Islet precursor cell (in vitro differentiated cells): ENCODE data around the gene CHST11.

ENCODE experiments used
- DNase-seq: peaks from one replicate; pipeline ENCODE4 v3.0.0-alpha.2; 2018

The CHST11 gene

GRCh38 chr12:104434129-104434528, 22.6 kb upstream of the CHST11 start:
- DNase-seq = no peak

DNA sequence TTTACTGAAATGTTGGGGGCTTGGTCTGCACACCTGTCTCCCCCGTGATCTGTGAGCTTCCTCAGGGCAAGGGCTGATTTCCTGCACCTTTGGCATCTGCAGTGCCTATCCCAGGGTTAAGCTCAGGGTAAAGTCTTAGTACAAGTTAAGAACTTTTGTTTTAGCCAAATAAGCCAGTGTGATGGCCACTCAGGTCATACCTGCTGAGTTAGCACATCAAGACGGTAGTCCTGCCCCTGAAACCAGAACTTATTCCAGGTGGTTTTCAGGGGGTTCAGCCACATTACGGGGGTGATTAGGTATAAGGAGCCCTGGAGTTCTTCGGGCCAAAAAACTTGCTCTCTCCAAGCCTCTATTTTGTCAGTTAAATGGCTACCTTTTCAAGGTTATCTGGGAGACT, 21.6 kb upstream of the CHST11 start:
- DNase-seq = no peak

DNA sequence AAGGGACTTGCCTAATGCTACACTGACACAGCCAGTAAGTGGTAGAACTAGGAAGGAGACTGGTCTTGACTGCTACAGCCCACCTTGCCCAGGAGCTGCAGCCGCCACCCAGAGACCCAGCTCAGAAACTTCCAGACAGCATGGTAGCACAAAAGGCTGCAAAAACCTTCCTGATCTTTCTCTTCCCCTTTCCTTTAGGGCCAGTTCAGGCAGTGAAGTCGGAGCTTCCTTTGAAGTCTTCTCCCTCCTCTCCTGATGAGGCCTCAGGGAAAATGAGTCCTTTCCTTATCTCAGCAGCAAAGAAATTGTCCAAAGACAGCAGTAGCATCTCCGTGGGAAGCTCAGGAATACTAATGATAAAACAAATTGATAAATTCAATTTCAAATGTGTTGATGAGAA, 21.0 kb upstream of the CHST11 start:
- peak; percentile 74 for DNase-seq

DNA sequence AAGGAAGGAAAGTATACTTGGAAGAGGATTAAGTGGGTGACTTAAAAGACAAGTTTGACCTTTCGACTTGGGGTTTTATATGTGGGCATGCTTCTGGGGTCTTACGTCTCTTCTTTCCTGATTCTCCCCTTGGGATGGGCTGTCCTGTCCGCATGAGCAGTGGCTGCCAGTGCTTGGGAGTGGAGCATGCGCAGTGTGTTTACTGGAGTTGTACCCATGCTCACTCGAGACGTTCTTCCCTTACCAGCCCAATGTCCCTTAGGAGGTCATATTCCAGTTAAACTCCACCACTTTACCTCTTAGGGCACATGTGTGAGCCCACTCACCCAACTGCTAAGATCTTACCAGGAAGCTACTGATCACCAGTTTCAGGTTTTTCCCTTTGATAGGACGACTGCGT, 20.0 kb upstream of the CHST11 start:
- DNase-seq = no peak

- no peak for DNase-seq
These were observed 18.6 kb upstream of the CHST11 start for GRCh38 chr12:104438134-104438533.

DNA sequence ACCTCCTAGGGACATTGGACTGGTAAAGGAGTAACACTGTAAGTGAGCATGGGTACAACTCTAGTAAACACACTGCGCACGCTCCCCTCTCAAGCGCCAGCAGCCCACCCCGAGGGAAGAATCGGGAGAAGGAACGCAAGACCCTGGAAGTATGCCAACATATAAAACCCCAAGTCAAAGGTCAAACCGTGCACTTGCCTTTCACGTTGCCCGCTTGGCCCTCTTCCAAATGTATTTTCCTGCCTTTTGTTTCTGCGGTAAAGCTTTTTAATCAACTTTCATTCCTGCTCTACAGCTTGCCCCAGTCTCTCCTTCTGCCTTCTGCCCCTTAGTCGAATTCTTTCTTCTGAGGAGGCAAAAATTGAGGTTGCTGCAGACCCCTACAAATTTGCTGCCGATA, 17.6 kb upstream of the CHST11 start:
- DNase-seq = peak; percentile 43

DNA sequence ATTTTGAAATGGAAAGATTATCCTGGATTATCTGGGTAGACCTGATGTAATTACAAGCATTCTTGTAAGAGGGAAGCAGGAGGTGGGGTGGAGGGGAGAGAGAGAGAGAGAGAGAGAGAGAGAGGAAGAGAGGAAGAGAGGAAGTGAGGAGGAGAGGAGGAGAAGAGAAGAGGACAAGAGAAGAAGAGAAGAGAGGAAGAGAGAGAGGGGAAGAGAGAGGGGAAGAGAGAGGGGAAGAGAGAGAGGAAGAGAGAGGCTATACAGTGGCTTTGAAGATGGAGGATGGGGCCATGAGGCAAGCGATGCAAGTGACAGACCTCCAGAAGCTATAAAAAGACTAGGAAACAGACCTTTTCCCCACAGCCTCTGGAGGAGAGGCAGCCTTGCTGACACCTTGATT, 13.7 kb upstream of the CHST11 start:
- no peak for DNase-seq

DNA sequence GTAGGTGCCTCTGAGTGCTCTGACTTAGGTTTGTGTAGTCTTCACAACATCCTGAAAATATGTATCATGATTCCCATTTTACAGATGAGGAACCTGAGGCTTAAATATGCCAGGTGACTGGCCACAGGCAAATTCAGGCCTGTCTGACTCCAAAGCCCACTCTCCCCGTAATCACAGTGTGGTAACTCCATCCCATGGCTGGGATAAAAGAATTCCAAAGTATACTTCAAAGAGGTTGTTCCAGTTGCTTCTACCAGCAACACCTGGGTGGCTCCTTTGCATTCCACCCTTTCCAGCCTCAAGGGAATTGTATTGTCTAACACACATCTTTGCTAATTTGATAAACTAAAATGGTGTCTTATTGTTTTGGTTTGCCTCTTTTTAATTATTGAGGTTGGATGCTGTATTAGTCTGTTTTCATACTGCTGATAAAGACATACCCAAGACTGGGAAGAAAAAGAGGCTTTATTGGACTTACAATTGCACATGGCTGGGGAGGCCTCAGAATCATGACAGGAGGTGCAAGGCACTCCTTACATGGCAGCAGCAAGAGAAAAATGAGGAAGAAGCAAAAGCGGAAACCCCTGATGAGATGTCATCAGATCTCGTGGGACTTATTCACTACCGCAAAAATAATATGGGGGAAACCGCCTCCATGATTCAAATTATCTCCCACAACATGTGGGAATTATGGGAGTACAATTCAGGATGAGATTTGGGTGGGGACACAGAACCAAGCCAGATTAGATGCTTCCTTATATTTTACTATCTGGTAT, 9.9 kb upstream of the CHST11 start:
- DNase-seq = no peak

DNA sequence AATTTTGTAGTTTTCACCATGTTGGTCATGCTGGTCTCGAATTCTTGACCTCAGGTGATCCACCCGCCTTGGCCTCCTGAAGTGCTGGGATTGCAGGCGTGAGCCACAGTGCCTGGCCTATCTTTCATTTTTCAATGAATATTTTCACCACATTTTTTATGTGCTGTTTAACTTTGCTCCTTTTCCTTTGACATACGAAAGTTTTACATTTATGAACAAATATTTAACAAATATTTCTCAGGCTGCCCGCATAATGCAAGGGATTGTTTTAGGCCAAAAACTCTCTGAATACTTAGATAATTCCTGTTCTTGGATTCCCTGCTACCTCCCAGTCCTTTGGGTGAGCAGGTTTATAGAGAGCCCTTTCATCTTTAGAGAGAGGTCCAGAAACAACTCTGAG, 8.7 kb upstream of the CHST11 start:
- DNase-seq = no peak

DNA sequence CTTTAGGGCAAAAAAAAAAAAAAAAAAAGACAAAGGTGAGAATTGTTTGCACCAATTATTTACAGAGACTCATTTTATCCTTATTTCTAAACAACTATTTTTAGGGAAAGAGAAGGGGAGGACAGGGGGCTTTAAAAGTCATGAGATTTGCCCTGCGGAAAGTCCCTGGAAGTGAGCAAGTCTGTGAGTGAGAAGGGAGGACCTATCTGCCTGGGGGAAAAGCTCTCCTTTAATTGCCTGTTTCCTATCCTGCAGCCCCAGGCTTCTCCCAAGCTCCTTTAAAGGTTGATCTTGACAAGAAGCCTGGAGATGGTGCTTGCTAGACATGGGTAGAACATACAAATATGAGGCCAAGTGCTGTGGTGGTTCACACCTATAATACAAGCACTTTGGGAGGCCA, 8.3 kb upstream of the CHST11 start:
- no peak for DNase-seq

DNA sequence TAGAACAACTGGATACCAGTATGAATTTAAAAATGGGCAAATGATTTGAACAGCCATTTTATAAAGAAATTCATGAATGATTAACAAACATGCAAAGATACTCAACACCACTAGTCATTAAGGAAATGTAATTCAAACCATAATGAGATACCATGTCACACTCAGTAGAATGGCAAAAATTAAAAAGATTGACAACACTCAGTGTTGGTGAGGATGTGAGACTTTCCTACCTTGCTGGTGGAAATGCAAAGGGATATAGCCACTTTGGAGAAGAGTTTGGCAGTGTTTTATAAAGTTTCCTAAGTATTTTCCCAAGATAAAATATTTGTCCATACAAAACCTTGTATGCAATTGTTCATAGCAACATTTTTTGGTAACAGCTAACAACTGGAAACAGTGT, 6.0 kb upstream of the CHST11 start:
- no peak for DNase-seq

DNA sequence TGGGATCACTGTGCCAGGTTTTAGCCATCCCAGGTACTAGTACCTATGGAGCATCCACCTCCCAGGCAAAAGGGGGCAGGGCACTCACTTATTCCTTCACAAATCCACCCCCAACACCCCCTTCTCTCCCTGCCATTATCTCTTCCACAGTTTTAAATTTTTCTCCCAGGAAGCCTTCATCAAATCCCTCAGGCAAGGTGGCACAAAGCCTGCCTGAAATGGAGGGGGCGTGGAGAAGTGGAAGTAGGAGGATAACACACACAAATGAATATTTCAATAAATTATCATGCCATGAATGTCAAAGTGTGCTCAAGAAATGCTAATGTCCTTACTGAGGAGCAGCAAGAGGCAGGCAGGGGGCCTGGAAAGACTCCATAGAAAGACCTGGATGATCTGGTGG, 4.7 kb upstream of the CHST11 start:
- DNase-seq = no peak

DNA sequence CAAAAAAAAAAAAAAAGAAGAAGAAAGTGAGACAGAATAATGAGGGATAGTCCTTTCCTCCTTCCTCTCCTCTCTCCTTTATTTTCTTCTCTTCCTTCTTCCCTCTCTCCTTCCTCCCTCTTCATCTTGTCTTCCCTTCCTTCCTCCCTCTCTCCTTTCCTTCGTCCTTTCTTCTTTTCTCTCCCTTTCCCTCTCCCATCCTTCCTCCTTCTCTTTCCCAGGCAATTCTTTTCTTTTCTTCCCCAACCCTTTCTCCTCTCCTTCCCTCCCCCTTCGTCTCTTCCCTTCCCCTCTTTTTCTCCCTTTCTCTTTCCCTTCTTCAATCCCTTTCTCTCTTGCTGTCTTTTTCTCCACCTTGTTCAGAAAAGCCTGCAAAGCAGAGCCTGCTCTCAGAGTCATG, 3.6 kb upstream of the CHST11 start:
- DNase-seq = peak; percentile 19

GRCh38 chr12:104454997-104455396, 1.8 kb upstream of the CHST11 start:
- peak; percentile 78 for DNase-seq

DNA sequence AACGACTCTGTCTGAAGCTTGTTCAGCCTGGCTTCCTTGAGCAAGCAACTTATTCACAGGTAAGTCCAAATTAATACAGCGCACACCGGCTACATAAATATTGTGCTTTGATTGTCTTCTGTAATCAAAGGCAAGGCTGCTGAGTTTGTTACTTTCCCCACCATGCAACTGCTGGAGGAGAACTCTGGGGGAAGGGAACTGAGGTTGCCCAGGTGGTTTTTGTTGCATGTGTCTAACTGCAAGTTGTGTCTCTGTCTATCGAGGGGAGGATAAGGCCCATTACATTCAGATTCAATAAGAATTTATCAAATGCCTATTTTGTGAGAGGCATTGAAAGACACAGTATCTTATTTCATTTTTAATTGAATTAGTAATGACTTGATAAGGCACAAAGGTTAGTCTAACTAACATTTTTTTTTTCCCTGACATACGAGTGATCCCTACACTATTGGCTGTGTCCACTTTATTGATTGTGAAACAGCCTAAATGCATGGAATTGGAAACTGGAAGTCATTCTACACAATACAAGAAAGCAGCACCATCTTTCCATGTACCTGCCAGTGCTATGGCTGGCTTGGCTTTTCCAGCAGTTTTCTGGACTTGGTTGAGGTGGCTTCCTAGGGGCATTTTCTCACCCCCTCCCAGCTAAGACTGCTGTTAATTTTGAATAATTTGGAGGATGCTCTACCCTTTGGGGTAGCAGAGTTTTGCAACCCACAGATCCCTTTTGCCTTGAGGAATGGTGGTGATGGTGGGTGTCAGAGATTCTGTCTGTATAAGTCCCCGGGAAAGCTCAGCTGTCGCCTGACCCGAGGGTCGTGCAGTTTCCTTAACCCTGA, 951 bp upstream of the CHST11 start:
- no peak for DNase-seq

DNA sequence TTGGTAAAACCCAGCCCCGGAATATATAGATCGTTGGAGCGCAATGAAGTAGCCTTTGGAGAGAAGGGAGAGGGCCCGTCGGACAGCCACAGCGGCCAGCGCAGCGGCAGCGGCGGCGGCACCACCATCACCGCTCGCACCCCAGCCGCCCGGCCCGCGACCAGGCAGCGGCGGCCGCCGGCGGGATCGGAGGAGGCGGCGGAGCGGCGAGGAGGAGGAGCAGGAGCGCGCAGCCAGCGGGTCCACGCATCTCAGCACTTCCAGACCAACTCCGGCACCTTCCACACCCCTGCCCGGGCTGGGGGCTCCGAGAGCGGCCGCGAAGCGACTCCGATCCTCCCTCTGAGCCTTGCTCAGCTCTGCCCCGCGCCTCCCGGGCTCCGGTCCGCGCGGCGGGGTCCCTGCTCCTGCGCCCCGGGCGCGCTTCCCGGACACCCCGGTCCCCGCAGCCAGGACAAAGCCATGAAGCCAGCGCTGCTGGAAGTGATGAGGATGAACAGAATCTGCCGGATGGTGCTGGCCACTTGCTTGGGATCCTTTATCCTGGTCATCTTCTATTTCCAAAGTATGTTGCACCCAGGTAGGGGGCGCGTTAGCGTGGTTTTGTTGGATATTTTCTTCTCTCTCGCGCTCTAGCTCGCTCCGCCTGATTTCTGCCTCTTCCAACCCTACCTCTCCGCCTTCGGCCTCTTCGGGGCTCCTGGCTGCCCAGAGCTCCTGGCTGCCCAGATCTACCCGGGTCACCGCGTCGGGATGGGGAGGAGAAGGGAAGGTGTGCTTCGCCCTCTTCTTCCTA, 400 bp downstream of the CHST11 start:
- DNase-seq = peak; percentile 91

DNA sequence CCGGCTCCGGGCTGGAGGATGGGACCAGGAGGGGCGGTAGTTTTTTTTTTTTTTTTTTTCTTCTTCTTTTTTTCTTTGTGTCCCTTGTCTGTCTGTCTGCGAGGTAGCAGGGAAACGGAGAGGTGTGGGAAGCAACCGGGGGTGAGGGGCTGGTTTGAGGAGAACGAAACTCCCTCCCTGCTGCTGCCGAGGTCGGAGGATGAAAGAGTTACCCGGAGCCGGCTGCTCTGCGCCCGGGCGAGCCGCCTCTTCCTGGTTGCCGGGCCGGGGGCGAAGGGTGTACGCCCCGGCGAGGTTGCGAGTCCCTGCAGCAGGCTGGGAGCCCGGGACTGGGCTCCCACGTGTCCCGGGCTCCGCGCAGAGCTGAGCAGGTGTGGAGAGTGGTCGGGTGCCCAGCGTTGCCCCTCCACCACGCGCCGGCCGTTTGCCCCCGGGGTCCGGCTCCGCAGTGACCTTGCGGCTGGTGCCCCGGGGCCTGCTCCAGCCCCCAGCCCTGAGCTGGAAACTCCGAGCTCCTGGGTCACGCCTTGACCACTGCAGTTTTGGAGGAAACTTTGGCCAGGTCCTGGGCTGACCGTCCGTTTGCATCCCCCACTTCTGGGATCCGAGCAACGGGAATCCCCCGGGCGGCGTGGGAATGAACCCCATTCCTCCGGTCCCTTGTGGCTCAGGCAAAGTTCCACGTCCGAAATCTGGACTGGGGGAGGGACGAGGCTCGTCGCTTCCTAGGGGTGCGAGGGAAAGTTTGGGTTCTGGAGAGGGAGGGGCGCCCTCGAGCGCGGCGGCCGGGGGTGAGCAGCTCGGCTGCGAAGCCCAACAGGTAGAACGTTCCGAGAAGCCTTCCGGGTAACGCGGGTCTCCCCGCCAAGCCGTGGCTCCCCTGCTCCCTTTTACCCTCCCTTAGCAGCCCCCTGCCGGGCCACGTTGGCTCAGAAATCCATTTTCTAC, 1.3 kb downstream of the CHST11 start:
- peak; percentile 67 for DNase-seq

DNA sequence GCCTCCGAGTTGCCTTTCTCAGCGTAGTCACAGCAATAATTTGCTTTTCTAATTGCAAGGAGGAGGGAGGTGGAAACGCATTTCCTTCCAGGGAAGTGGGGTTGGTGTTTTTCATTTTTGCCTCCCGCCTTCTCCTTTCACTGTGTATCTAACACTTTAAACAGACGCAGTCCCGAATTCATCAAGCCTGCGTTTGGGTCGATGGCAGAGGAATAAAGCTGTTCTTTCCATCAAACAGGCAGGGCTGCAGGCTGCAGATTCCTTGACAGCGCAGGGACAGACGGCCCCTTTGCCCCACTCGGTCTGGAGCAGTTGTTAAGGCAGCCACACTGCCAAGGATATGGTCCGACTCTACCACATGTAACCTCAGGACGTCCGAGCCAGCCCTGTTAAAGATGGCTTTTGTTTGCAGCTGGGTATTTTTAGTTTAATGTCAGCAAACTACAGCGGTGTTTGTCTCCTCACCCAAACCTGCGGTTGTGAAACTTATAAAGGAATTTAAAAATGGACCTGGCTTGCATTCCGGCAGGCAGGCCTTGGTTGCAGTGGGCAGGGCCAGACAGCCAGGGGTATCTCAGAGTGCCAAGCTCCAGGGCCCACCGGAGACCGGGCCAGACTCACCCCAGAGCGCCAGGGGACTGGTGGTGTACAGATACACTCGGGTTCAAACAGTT, 2.1 kb downstream of the CHST11 start:
- DNase-seq = peak; percentile 77

GRCh38 chr12:104459368-104459909, 2.7 kb downstream of the CHST11 start:
- DNase-seq = peak; percentile 75

- no peak for DNase-seq
These were observed 3.4 kb downstream of the CHST11 start for GRCh38 chr12:104460041-104460719.
